Esophagus muscularis mucosa (tissue), 3 donors: ENCODE results near the gene LTB4R.

Source experiments
- CTCF ChIP-seq, 3 experiments: fragments of 200-600 bp in 2 of 3; fragments of 450-650 bp in 1 of 3; sonication (generic) in 2 of 3; IDR thresholded peaks; one replicate each; pipeline ENCODE4 v1.5.1; 2017 to 2019; ENCODE audit warnings: antibody characterized with exemption in 3 of 3, mild to moderate bottlenecking in 2 of 3, moderate library complexity in 1 of 3
- POLR2A ChIP-seq: fragments of 450-650 bp; IDR thresholded peaks from one replicate; pipeline ENCODE4 v1.6.1; 2017; ENCODE audit warnings: antibody characterized with exemption, moderate library complexity, mild to moderate bottlenecking, low read depth

GRCh38 chr14:24337824-24338175, 26.5 kb downstream of the LTB4R start:
- no peak for TF ChIP-seq POLR2A
- no peak for TF ChIP-seq CTCF (IDR thresholded peaks at IDR 0.05)
